ENCODE measurements around the gene SOX10.

SOX10 gene

GRCh38 chr22:37929390-37929789 lies 55.0 kb downstream of the SOX10 start:
- no peak for DNase-seq

- no peak for DNase-seq
Observed at GRCh38 chr22:37927637-37927936, 56.8 kb downstream of the SOX10 start.

GRCh38 chr22:37926771-37927636 lies 57.4 kb downstream of the SOX10 start:
- DNase-seq: no peak

GRCh38 chr22:37926358-37926757 lies 58.0 kb downstream of the SOX10 start:
- no peak for DNase-seq

GRCh38 chr22:37925767-37926166 lies 58.6 kb downstream of the SOX10 start:
- DNase-seq: no peak

GRCh38 chr22:37925330-37925729 lies 59.0 kb downstream of the SOX10 start:
- DNase-seq: no peak

- no peak for DNase-seq
Observed at GRCh38 chr22:37924386-37925065, 59.8 kb downstream of the SOX10 start.

- no peak for DNase-seq
Observed at GRCh38 chr22:37923927-37924326, 60.4 kb downstream of the SOX10 start.
